ENCODE results near the gene MAFG.
"Not testable (repeated sequence)": the region's sequence is repeated elsewhere in the genome, so short reads cannot be mapped to it uniquely, and the experiment has no call there.

Gene MAFG

DNA sequence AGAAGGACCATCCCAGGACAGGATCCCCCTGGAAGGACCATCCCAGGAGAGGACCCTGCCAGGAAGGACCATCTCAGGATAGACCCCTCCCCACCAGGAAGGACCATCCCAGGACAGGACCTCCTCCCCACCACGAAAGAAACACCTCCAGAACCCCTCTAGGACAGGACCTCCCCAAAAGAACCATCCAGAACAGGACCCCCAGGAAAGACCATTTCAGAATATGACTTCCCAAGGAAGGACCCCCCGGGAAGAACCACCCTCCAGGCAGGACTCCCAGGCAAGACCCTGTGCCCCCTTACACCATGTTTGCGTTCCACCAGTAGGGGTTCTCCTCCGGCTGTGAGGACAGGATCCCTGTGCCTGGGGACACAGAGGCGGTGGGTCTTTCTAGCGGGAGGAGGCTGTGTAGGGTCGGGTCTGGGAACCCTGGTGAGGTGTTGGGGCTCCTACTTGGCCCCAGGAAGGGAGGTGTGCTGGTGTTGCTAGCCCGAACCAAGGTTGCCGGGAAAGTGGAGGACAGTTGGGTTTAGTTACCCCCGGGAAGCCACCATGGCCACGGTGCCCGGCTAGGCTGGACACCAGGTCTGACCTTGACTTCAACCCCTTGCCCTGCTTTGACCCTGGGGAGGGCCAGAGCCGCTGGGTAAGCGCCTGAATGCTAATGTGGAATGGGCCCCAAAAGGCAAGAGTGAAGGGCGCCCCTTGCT is 31.3 kb upstream of the MAFG start:
- no peak for DNase-seq (ENCODE audit: low read depth in 2 of 2, low spot score in 1 of 2)

DNA sequence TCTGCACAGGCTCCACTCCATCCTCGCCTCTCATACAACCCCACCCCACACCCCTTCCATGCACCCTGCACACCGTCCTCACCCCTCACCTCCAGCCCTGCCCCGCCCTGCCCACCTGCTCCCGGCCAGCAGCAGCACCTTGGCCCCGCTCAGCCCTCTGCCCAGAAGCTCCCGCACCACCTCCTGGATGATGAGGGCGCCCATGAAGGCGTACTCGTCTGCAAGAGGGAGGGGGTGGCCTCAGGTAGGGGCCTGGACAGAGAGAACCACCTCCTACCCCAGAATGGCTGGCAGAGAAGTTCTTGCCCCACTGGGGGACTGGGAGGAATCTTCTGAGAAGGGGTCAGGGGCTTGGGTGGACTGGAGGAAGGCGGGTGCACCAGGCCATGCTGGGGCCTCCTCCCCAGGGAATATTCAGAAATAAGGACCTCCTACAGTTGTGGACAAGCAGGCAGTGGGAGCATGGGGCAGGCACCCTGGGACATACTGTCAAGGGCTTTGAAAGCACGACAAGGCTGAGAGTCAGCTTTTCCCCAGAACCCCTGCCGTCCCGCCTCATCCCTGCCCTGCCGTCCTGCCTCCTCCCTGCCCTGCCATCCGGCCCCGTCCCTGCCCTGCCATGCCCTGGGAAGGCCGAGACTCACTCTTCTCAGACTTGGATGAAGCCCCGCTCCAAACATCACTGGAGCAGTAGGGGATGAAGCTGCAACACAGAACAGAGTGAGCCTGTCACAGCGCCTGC is 30.3 kb upstream of the MAFG start:
- DNase-seq (ENCODE audit: low read depth in 2 of 2, low spot score in 1 of 2): no peak

DNA sequence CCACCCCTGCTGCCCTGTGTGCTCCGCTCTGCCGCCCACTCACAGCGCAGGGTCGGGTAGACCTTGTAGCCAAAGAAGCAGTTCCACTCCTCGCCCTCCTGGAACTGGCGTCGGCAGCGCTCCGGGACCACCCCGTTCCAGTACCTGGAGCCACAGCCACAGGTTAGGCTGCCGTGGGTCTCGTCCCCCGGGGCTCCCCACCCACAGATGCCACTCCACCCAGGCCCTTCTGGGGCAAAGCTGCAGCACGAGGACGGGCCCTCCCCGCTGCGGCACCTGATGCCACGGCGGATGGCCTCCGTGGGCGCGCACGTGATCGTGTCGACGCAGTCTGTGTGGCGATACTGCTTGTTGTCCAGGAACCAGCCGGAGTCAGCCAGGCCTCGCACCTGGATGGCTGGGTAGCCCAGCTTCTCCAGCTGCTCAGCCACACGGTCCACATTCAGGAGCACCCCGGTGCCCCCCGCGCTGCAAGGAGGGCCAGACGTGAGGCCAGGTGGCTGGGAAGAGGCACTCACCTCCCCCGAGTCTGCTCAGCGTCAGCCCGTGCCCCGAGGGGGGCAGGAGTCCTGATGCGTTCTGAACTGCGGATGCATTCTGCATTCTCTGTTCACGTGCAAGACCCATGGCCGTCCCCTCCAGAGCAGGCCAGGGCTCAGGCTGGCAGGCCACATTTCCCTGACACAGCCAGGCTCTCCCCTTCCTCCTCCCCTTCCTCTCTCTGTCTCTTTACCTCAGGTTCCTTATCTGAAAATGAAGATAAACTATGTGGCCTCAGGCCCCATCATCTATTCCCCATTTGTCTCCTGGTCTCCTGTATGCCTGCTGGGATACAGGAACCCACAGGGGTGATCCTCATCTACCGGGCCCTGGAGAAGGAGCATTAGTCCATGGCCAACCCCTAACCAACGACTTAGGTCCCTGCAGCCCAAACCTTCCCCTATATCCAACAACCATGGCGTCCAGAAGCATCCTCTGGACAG is 29.4 kb upstream of the MAFG start:
- DNase-seq (ENCODE audit: low read depth in 2 of 2, low spot score in 1 of 2): no peak

DNA sequence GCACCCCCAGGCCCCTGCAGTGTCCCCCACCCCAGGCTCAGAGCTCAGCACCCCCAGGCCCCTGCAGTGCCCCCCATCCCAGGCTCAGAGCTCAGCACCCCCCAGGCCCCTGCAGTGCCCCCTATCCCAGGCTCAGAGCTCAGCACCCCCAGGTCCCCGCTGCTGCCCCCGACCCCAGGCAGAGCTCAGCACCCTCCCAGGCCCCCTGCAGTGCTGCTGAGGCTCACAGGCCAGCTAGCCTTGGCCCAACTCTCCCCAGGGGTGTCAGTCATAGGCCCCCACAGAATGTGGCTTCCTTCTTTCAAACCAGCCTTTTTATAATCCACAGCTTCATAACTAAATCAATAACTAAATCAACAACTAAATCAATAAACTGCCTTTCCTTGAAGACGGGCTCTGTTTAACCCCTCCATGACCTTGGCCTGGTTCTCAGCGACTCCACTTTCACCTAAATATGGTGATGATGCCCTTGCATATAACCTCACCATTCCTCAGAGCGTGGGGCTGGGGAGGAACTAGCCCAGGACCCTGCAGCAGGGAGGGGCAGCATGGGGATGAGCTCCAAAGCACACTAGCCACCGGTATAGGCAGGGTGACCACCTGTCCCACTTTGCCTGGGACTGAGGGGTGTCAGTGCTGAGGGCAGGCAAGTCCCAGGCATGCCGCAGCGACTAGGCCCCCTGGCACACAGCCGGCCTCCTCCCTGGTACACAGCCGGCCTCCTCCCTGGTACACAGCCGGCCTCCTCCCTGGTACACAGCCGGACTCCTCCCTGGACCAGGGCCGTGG is 28.4 kb upstream of the MAFG start:
- no peak for DNase-seq (ENCODE audit: low read depth in 2 of 2, low spot score in 1 of 2)

DNA sequence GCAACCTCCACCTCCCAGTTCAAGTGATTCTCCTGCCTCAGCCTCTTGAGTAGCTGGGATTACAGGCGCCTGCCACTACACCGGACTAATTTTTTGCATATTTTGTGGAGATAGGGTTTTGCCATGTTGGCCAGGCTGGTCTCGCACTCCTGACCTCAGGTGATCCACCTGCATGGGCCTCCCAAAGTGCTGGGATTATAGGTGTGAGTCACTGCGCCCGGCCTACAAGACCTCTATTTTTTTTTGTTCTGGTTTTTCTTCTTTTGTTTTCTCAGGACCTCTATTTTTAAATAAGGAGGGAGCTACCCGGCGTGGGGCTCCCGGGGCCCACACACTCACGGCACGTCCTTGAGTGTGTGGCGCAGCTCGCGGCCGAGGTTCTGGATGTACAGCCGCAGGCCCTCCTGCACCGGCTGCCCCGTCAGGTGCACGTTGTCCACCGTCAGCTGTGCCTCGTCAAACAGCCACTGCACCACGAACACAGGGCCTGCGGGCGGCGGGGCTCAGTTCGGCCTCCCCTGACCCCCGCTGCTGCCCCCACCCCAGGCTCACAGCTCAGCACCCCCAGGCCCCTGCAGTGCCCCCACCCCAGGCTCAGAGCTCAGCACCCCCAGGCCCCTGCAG is 27.6 kb upstream of the MAFG start:
- DNase-seq (ENCODE audit: low read depth in 2 of 2, low spot score in 1 of 2): no peak

DNA sequence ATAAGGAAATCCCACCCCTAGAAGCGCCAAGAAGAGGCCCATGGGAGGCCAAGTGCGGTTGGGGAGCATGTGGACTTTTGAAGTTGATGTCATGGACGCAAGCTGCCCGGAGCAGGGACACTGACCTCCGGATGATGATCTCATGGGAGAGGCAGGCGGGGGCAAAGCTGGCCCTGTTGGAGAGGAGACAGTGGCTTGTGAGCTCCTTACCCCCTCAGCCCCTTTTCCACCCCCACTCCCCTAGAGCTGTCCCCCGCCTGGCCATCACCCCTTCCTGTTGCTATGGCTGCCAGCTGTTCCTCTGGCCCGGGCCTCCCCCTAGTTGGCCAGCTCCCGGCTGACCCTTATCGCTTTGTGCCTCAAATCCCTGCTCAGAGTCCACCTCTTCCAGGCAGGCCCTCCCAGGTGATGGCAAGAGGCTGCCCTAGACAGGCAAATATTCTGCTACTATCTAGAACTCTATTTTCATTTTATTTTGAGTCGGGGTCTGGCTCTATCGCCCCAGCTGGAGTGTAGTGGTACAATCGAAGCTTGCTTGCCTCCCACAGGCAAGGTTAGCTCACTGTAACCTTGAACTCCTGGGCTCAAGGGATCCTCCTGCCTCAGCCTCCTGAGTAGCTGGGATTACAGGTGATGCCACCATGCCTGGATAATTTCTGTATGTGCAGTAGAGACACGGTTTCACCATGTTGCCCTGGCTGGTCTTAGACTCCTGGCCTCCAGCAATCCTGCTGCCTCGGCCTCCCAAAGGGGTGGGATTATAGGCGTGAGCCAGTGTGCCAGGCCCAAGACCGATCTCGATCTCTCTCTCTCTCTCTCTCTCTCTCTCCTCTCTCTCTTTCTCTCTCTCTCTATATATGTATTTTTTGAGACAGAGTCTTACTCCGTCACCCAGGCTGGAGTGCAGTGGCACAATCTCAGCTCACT is 26.9 kb upstream of the MAFG start:
- no peak for DNase-seq (ENCODE audit: low read depth in 2 of 2, low spot score in 1 of 2)

DNA sequence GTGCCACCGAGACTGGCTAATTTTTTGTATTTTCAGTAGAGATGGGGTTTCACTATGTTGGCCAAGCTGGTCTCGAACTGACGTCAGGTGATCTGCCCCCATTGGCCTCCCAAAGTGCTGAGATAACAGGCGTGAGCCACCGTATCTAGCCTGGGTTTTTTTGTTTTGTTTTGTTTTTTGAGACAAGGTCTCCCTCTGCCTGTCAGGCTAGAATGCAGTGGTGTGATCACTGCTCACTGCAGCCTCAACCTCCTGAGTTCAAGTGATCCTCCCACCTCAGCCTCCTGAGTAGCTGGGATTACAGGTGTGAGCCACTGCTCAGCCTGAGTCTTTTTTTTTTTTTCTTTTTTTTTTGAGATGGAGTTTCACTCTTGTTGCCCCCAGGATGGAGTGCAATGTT is 25.9 kb upstream of the MAFG start:
- not testable (repeated sequence) for DNase-seq (ENCODE audit: low read depth in 2 of 2, low spot score in 1 of 2)

DNA sequence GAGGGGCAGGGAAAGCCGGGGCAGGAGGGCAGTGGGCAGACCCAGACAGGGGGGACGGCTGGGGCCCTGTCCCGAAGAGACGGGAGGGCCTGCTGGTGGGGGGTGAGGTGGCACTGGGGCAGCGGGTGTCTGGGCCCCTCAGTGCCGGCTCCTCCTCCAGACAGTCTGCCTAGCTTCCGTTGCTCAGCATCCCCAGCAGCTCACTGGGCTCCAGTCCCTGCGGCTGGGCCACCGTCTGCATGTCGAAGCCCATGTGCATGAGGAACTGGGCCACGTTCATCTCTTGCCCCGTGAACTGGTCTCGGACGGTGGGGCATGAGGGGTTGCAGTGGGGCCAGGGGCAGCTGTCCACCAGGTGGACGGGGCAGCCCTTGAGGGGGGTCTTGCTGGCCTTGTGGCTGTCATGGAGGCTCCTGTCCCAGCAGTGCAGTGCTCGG is 25.3 kb upstream of the MAFG start:
- DNase-seq (ENCODE audit: low read depth in 2 of 2, low spot score in 1 of 2): no peak

DNA sequence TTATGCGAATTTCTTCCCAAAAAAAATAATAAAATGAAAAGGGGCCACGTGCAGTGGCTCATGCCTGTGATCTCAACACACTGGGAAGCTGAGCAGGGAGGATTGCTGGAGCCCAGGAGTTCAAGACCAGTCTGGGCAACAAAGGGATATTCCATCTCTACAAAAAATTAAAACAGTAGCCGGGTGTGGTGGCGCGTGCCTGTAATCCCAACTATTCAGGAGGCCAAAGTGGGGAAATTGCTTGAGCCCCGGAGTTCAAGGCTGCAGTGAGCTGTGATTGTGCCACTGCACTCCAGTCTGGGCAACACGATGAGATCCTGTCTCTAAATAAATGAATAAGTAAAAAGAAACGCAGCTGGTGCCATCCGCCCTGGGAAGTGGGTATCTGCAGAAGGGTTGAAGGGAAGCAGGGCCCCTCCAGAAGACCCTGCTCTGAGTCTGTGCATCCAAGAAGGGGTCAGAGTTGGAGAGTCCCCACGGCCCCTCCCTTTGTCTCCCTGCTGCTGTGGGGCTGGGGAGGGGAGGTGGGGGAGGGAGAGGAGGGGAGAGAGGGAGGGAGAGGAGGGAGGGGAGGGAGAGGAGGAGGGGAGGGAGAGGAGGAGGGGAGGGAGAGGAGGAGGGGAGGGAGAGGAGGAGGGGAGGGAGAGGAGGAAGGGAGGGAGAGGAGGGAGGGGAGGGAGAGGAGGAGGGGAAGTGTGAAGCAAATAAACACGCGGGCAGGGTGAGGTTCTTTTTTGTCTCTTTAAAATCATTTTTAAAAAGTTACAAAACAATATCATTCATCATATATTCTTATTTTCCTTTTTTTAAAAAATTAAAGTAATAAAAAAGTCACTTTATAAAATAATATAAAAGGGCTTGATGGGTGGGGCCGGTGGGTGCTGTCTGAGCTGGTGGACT is 24.5 kb upstream of the MAFG start:
- DNase-seq (ENCODE audit: low read depth in 2 of 2, low spot score in 1 of 2): no peak

DNA sequence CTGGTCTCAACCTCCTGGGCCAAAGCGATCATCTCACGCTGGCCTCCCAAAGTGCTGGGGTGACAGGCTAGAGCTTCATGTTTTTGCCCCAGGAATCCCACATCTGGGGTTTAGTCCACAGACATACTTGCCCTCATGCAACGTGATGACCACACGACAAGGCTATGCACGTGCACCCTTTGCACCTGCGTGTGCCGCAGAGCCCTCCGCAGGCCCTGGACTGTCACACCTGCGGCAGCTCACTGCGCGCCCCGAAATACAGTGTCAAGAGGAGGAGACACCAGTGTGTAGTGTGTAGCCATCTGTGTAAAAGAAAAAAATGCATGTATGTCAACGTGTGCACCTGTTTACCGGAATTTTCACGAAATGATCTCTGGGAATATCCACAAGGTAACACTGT is 23.0 kb upstream of the MAFG start:
- no peak for DNase-seq (ENCODE audit: low read depth in 2 of 2, low spot score in 1 of 2)

DNA sequence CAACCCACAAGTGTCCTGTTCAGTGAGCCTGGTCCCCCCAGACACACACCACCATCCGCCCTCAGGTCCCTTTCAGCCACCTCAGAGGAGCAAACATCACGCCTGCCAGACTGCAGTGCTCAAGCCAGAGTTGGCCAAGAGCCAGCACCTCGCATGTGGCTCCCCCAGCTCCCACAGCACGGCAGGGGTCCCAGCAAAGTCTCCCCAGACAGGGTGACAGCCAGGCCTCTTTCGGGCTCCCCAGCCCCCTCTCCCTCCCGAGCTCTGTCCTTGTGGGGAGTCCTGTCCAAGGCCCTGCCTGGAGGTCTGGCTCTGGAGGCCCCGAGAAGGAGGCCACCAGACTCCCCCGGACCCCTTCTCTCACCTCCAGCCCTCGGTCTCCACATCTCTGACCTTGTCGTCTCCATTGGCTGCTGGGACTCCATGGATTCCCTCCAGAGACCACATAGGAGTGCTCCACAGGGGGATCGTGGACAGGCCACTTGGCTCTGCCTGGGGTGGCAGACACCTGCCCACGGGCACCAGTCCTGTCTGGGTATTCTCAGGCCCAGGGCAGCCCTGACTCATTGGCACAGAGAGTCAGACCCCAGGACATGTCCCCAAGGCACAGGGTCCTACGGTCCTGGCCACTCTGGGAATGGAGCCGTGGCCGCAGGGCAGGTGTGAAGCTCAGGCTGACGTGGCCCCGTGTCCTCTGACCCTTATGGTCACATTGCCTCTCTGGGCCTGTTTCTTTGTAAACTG is 21.3 kb upstream of the MAFG start:
- no peak for DNase-seq (ENCODE audit: low read depth in 2 of 2, low spot score in 1 of 2)

DNA sequence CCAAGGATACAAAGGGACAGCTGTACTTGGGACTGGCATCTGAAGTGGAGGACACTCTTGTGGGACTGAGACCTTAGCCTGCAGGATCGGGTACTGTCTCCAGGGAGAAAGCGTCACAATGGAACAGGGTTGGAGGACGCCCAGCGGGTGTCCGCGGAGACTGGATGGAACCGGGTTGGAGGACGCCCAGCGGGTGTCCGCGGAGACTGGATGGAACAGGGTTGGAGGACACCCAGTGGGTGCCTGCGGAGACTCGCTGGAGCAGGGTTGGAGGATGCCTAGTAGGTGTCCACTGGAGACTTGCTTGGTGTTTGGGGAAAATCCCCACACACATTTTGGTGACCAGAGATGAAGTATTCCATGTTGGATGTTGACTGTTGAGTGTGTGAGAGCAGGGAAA is 19.7 kb upstream of the MAFG start, which contains the start of gene MYADML2:
MYADML2 (minus strand) TSS at position 45 of the 400 bp plus-strand sequence. CDS start 5,492 bp downstream, outside the sequence.
- no peak for DNase-seq (ENCODE audit: low read depth in 2 of 2, low spot score in 1 of 2)

DNA sequence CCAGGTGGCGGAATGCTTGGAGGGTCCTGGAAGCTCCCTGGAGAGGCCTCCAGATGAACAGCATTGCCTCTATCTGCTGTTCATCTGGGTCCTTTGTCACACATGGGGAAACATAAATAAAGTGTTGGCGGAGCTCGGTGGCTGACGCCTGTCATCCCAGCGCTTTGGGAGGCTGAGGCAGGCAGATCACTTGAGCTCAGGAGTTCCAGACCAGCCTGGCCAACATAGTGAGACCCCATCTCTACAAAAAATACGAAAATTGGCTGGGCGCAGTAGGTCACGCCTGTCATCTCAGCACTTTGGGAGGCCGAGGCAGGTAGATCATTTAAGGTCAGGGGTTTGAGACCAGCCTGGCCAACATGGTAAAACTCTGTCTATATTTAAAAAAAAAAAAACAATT is 17.3 kb upstream of the MAFG start:
- DNase-seq (ENCODE audit: low read depth in 2 of 2, low spot score in 1 of 2): no peak

DNA sequence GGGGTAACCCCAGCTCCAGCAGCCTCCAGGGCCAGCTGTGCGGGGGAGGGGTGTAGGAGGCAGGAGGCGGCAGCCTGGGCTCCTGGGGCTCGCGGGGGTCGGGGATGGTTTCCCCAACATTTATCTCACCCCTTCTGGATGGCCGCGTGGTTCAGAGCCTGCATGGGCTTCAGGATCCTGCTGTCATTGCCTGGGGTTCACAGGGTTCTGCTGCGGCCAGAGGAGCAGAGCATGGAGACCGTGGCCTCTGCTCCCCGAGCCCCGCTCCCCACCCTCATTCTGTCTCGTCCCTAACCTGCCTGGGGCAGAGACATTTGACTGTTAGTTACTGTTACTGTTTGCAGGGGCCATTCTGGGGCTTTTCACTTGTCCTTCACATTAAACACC is 14.6 kb upstream of the MAFG start:
- DNase-seq (ENCODE audit: low read depth in 2 of 2, low spot score in 1 of 2): no peak

DNA sequence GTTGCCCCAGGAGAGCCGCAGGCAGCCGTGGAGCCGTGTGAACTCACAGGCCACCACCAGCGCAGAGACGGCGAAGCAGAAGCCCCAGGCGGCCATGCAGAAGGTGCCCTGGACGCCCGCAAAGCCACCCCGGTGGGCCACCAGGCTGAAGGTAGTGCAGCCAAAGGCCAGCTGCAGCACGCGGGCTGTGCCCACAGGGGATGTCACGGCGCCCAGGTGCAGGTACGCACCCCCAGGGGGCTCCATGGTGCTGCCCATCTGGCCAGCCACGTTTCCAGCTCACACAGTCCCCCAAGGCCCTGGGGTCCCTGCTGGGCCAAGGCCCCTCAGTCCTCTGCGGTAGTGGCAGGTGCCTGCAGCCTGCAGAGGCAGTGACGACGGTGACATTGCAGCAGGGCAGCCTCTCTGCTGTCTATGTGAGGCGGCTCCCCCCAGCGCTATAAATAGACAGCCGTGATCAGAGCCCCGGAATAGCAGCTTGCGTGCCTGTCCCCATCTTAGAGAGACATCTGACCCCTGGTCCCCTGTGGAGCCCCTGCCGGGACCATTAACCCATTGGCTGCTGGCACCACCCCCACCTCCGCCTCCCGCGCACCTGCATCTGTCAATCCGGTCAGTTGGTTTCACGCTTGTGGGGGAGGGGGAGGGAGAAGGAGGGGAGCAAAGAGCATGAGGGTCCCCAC is 14.1 kb upstream of the MAFG start:
- no peak for DNase-seq (ENCODE audit: low read depth in 2 of 2, low spot score in 1 of 2)

DNA sequence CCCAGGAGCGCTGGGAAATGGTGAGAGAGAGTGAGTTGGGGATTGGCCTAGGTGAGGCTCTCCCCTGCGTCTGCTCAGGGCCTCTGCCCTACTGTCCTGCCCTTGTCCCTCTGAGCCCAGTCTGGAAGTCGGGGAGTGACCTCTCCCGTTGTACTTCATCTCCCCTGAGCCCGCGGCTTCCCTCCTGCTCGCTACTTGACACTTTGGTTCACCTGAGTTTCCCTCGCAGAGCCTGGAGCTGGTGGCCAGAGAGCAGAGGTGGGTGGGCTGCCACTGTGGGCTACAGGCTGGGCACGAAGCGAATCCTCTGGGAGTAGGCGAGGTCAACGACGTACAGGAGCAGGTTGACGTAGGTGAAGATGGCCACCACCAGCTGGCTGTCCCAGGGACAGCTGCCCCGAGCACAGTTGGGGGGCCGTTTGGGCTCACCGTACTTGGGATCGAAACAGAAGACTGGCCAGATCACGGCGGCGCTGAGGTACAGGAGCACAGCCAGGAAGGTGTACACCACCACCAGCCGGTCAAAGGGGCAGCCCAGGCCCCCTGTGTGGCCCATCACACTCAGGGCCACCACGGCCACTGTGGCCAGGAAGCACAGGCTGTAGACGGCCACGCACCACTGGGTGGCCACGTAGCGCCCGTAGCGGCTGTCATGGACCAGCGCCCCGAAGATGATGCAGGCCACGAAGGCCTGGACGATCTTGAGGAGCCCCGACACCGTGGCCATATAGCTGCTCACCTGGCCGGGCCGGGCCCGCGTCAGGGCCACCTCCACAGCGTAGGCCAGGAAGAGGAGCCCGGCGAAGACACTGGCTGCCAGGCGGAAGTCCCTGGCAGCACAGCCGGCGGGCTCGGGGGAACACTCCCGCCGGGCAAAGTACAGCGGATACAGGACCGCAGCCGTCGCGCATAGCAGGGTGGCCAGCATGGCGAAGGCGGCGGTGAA is 13.3 kb upstream of the MAFG start:
- DNase-seq (ENCODE audit: low read depth in 2 of 2, low spot score in 1 of 2): no peak

Data from stimulated activated CD8-positive, alpha-beta memory T cell treated with anti-CD3 and anti-CD28 coated beads, Interleukin-4, amount 100 ng/mL, for 4 hours (primary cell).